RKO (cell line): ENCODE results near the gene MYO1D.
"Not testable (repeated sequence)": the region's sequence is repeated elsewhere in the genome, so short reads cannot be mapped to it uniquely, and the experiment has no call there.

Source experiments
- DNase-seq: peaks from one replicate; pipeline ENCODE4 v3.0.0-alpha.2; 2016; ENCODE audit warnings: low spot score

MYO1D gene

GRCh38 chr17:32876417-32877163 lies at the start of gene MYO1D:
TSS of gene MYO1D (minus strand) at chr17:32877124. CDS start at chr17:32876872, 252 bp downstream.
- DNase-seq: peak; percentile 2

- no peak for DNase-seq
Measured at GRCh38 chr17:32926183-32926582, 49.3 kb upstream of the MYO1D start.

- not testable (repeated sequence) for DNase-seq
Measured at GRCh38 chr17:32923905-32924304, 47.0 kb upstream of the MYO1D start.

GRCh38 chr17:32921017-32921416 lies 44.1 kb upstream of the MYO1D start:
- DNase-seq: no peak

- no peak for DNase-seq
Measured at GRCh38 chr17:32920293-32920692, 43.4 kb upstream of the MYO1D start.

GRCh38 chr17:32919876-32920275 lies 43.0 kb upstream of the MYO1D start:
- not testable (repeated sequence) for DNase-seq

GRCh38 chr17:32917842-32918241 lies 40.9 kb upstream of the MYO1D start:
- DNase-seq: no peak

- DNase-seq: no peak
Measured at GRCh38 chr17:32917081-32917480, 40.2 kb upstream of the MYO1D start.

- no peak for DNase-seq
Measured at GRCh38 chr17:32916134-32916533, 39.2 kb upstream of the MYO1D start.

GRCh38 chr17:32915245-32915644 lies 38.3 kb upstream of the MYO1D start:
- no peak for DNase-seq

GRCh38 chr17:32914181-32914580 lies 37.3 kb upstream of the MYO1D start:
- DNase-seq: no peak

- DNase-seq: no peak
Measured at GRCh38 chr17:32913593-32913992, 36.7 kb upstream of the MYO1D start.

- no peak for DNase-seq
Measured at GRCh38 chr17:32912218-32912897, 35.4 kb upstream of the MYO1D start.

GRCh38 chr17:32910769-32911168 lies 33.8 kb upstream of the MYO1D start:
- no peak for DNase-seq

- DNase-seq: peak; percentile 80
Measured at GRCh38 chr17:32909787-32910369, 33.0 kb upstream of the MYO1D start.

- DNase-seq: no peak
Measured at GRCh38 chr17:32907583-32907982, 30.7 kb upstream of the MYO1D start.

GRCh38 chr17:32904891-32905290 lies 28.0 kb upstream of the MYO1D start:
- DNase-seq: no peak

GRCh38 chr17:32903774-32904673 lies 27.1 kb upstream of the MYO1D start:
- DNase-seq: no peak

GRCh38 chr17:32901743-32902142 lies 24.8 kb upstream of the MYO1D start:
- DNase-seq: no peak

GRCh38 chr17:32899236-32900013 lies 22.5 kb upstream of the MYO1D start:
- no peak for DNase-seq

- no peak for DNase-seq
Measured at GRCh38 chr17:32896647-32897258, 19.8 kb upstream of the MYO1D start.
